Measurements from ENCODE around the gene NUDT3. TPM values are rescaled to one million over a fixed set of nuclear protein-coding genes. Genes with fewer than 3 reads are reported as not detected.
"Not testable (repeated sequence)": the region's sequence is repeated elsewhere in the genome, so short reads cannot be mapped to it uniquely, and the experiment has no call there.

NUDT3 gene
- total RNA-seq, 1 donor from 2014 or later: 31.7 TPM

- Histone ChIP-seq H3K4me3 (ENCODE audit: low read depth, low read length) (no peak overlapping the region), H3K36me3 (ENCODE audit: control insufficient read depth, insufficient read depth, low read length) (no peaks in the 10 kb centered on the region), H3K27me3 (ENCODE audit: control insufficient read depth, insufficient read depth, low read length) (no peaks in the 10 kb centered on the region)
- TF ChIP-seq CTCF (IDR thresholded peaks at IDR 0.05; ENCODE audit: insufficient read depth, low read length, poor library complexity, severe bottlenecking): no peak
- no peak for DNase-seq (ENCODE audit: low read depth)
These were observed 14.0 kb downstream of the NUDT3 start for GRCh38 chr6:34378470-34378869.

- H3K36me3 ChIP-seq (ENCODE audit: control insufficient read depth, insufficient read depth, low read length): no peaks in the 10 kb centered on the region
- no peak for TF ChIP-seq CTCF (IDR thresholded peaks at IDR 0.05; ENCODE audit: insufficient read depth, low read length, poor library complexity, severe bottlenecking)
- no peak overlapping the region for H3K4me3 ChIP-seq (ENCODE audit: low read depth, low read length)
- H3K27me3 ChIP-seq (ENCODE audit: control insufficient read depth, insufficient read depth, low read length): no peaks in the 10 kb centered on the region
- DNase-seq (ENCODE audit: low read depth): no peak
These were observed 14.5 kb downstream of the NUDT3 start for GRCh38 chr6:34377984-34378383.

- not testable (repeated sequence) for H3K36me3 ChIP-seq (ENCODE audit: control insufficient read depth, insufficient read depth, low read length); H3K4me3 ChIP-seq (ENCODE audit: low read depth, low read length); H3K27me3 ChIP-seq (ENCODE audit: control insufficient read depth, insufficient read depth, low read length); DNase-seq (ENCODE audit: low read depth)
These were observed 14.9 kb downstream of the NUDT3 start for GRCh38 chr6:34377571-34377970.

- no peaks in the 10 kb centered on the region for H3K27me3 ChIP-seq (ENCODE audit: control insufficient read depth, insufficient read depth, low read length)
- no peak overlapping the region for H3K4me3 ChIP-seq (ENCODE audit: low read depth, low read length)
- no peak for DNase-seq (ENCODE audit: low read depth)
- TF ChIP-seq CTCF (IDR thresholded peaks at IDR 0.05; ENCODE audit: insufficient read depth, low read length, poor library complexity, severe bottlenecking): no peak
- H3K36me3 ChIP-seq (ENCODE audit: control insufficient read depth, insufficient read depth, low read length): no peaks in the 10 kb centered on the region
These were observed 16.6 kb downstream of the NUDT3 start for GRCh38 chr6:34375833-34376232.

GRCh38 chr6:34374508-34374907 lies 18.0 kb downstream of the NUDT3 start:
- DNase-seq (ENCODE audit: low read depth): no peak
- H3K4me3 ChIP-seq (ENCODE audit: low read depth, low read length): no peak overlapping the region
- no peaks in the 10 kb centered on the region for H3K27me3 ChIP-seq (ENCODE audit: control insufficient read depth, insufficient read depth, low read length)
- TF ChIP-seq CTCF (IDR thresholded peaks at IDR 0.05; ENCODE audit: insufficient read depth, low read length, poor library complexity, severe bottlenecking): no peak
- no peaks in the 10 kb centered on the region for H3K36me3 ChIP-seq (ENCODE audit: control insufficient read depth, insufficient read depth, low read length)

GRCh38 chr6:34374069-34374468 lies 18.4 kb downstream of the NUDT3 start:
- no peaks in the 10 kb centered on the region for H3K36me3 ChIP-seq (ENCODE audit: control insufficient read depth, insufficient read depth, low read length)
- TF ChIP-seq CTCF (IDR thresholded peaks at IDR 0.05; ENCODE audit: insufficient read depth, low read length, poor library complexity, severe bottlenecking): no peak
- H3K4me3 ChIP-seq (ENCODE audit: low read depth, low read length): no peak overlapping the region
- DNase-seq (ENCODE audit: low read depth): no peak
- H3K27me3 ChIP-seq (ENCODE audit: control insufficient read depth, insufficient read depth, low read length): no peaks in the 10 kb centered on the region
